Measurements from ENCODE around the gene AFF1. TPM values are rescaled to one million over a fixed set of nuclear protein-coding genes. Genes with fewer than 3 reads are reported as not detected.
"Not testable (repeated sequence)": the region's sequence is repeated elsewhere in the genome, so short reads cannot be mapped to it uniquely, and the experiment has no call there.

The AFF1 gene
- total and polyA plus RNA-seq, 2 experiments from 2014 or later = 9.4 to 13.8 TPM

- H3K9me2 ChIP-seq (ENCODE audit: insufficient read depth) = no peaks in the 10 kb centered on the region; the same call in 1 of the 2 replicates
- peaks cover 59% of the 10 kb centered on the region for H3K79me2 ChIP-seq (ENCODE audit: insufficient read depth)
- no peak overlapping the region for H3K9ac ChIP-seq
- H3K4me1 ChIP-seq (ENCODE audit: insufficient read depth) = peaks cover 44% of the 10 kb centered on the region
- peak overlapping the region; percentile 4; the same call in 1 of the 2 replicates for H3K4me3 ChIP-seq
- H3K36me3 ChIP-seq (ENCODE audit: low read depth) = no peaks in the 10 kb centered on the region
- no peak overlapping the region for H2AFZ ChIP-seq
- H3K4me2 ChIP-seq (ENCODE audit: unreplicated experiment) = peak overlapping the region; percentile 34
- no peak overlapping the region for H3K27ac ChIP-seq
- peaks cover 33% of the 10 kb centered on the region for H3F3A ChIP-seq (ENCODE audit: insufficient read depth)
- WGBS, 2 experiments (ENCODE audit: low coverage in 1 of 2, low lambda C conversion rate in 2 of 2, missing lambda C conversion rate in 2 of 2) = 30 to 35% methylated on average over 5 of the region's 5 CpGs
- no peaks in the 10 kb centered on the region for H3K27me3 ChIP-seq (replicated peaks; ENCODE audit: insufficient read depth)
- in situ Hi-C loops (cut with MboI) = loop anchor here (25.0 kb wide), 1 partner anchor 595 kb away; no protein-coding TSS in a partner anchor
- no peaks in the 10 kb centered on the region for H3K9me3 ChIP-seq (ENCODE audit: low read depth)
- peak; percentile 42 for DNase-seq
- no peaks in the 10 kb centered on the region for H4K20me1 ChIP-seq (ENCODE audit: insufficient read depth)
- TF ChIP-seq EZH2phosphoT487 (IDR thresholded peaks at IDR 0.05; ENCODE audit: insufficient read depth, low read depth) = no peak
- TF ChIP-seq EZH2 (IDR thresholded peaks at IDR 0.05; ENCODE audit: insufficient read depth, poor library complexity, severe bottlenecking) = no peak
Measured at GRCh38 chr4:87081826-87082225, 147.0 kb downstream of the AFF1 start.

- H3K9me3 ChIP-seq (ENCODE audit: low read depth); H4K20me1 ChIP-seq (ENCODE audit: insufficient read depth); H3K9ac ChIP-seq; H3K9me2 ChIP-seq (ENCODE audit: insufficient read depth); H3F3A ChIP-seq (ENCODE audit: insufficient read depth); H3K27me3 ChIP-seq (replicated peaks; ENCODE audit: insufficient read depth); H3K4me3 ChIP-seq; DNase-seq; H2AFZ ChIP-seq; H3K4me2 ChIP-seq (ENCODE audit: unreplicated experiment); H3K36me3 ChIP-seq (ENCODE audit: low read depth); H3K27ac ChIP-seq: not testable (repeated sequence)
- Histone ChIP-seq H3K79me2 (ENCODE audit: insufficient read depth) (peaks cover 38% of the 10 kb centered on the region), H3K4me1 (ENCODE audit: insufficient read depth) (peaks cover 16% of the 10 kb centered on the region)
- in situ Hi-C loops (cut with MboI) = loop anchor here (25.0 kb wide), 1 partner anchor 598 kb away; no protein-coding TSS in a partner anchor
- WGBS, 2 experiments (ENCODE audit: low coverage in 1 of 2, low lambda C conversion rate in 2 of 2, missing lambda C conversion rate in 2 of 2) = 87 to 90% methylated on average over 11 of the region's 11 CpGs
Measured at GRCh38 chr4:87085732-87086131, 150.9 kb downstream of the AFF1 start.

DNA sequence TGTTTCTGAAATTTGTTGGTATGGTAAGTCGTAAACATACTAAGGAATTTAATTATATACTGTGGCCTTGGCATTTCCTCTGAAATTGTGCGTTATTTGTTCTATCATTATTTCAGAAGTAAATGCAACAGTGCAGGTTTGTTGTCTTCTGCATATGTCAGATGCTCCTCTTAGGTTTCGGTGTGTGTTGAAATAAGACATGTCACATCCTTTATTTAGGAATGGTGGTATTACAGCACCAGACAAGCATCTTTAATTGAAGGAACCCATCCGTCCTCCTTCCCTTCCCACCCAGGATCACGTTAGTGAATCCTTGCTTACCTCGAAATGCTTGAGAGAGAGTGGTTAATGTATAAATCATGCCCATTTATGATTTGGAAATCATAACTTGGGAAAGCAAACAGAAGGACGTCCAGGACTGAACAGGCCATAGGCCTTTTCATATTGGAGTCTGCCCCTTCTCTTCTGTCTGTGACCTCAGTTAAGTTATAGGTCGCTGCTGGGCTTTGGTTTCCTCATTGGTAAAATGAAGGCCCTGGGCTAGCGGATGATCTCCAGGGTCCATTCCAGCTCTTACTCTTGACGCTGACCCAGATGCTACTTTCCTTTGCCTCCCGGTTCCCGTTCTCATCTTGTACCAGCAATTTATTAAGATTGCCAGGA, 151.5 kb downstream of the AFF1 start:
- in situ Hi-C loops (cut with MboI) = loop anchor here (25.0 kb wide), 1 partner anchor 599 kb away; no protein-coding TSS in a partner anchor

GRCh38 chr4:87087015-87087414, 152.2 kb downstream of the AFF1 start:
- no peaks in the 10 kb centered on the region; the same call in 1 of the 2 replicates for H3K9me2 ChIP-seq (ENCODE audit: insufficient read depth)
- in situ Hi-C loops (cut with MboI) = loop anchor here (25.0 kb wide), 1 partner anchor 600 kb away; no protein-coding TSS in a partner anchor
- DNase-seq = no peak
- no peak overlapping the region for H3K9ac ChIP-seq
- no peaks in the 10 kb centered on the region for H3K9me3 ChIP-seq (ENCODE audit: low read depth)
- no peak overlapping the region for H2AFZ ChIP-seq
- H3K4me1 ChIP-seq (ENCODE audit: insufficient read depth) = peaks cover 12% of the 10 kb centered on the region
- TF ChIP-seq EZH2phosphoT487 (IDR thresholded peaks at IDR 0.05; ENCODE audit: insufficient read depth, low read depth) (no peak), EZH2 (IDR thresholded peaks at IDR 0.05; ENCODE audit: insufficient read depth, poor library complexity, severe bottlenecking) (no peak)
- no peak overlapping the region for H3K4me2 ChIP-seq (ENCODE audit: unreplicated experiment)
- peaks cover 4% of the 10 kb centered on the region for H3F3A ChIP-seq (ENCODE audit: insufficient read depth)
- H3K27me3 ChIP-seq (replicated peaks; ENCODE audit: insufficient read depth) = no peaks in the 10 kb centered on the region
- H3K4me3 ChIP-seq = no peak overlapping the region
- 0 out of 2 replicates have a peak, but pooled peaks cover 9% of the 10 kb centered on the region for H3K36me3 ChIP-seq (ENCODE audit: low read depth)
- no peak overlapping the region for H3K27ac ChIP-seq
- peaks cover 27% of the 10 kb centered on the region for H3K79me2 ChIP-seq (ENCODE audit: insufficient read depth)
- 90 to 92% methylated on average over 1 of the region's 1 CpG for WGBS, 2 experiments (ENCODE audit: low coverage in 1 of 2, low lambda C conversion rate in 2 of 2, missing lambda C conversion rate in 2 of 2)
- no peaks in the 10 kb centered on the region for H4K20me1 ChIP-seq (ENCODE audit: insufficient read depth)

More for the DNA sequence above, 151.5 kb downstream of the AFF1 start:
- DNase-seq = no peak
- H3K4me1 ChIP-seq (ENCODE audit: insufficient read depth) = peaks cover 16% of the 10 kb centered on the region
- TF ChIP-seq EZH2phosphoT487 (IDR thresholded peaks at IDR 0.05; ENCODE audit: insufficient read depth, low read depth) (no peak), EZH2 (IDR thresholded peaks at IDR 0.05; ENCODE audit: insufficient read depth, poor library complexity, severe bottlenecking) (no peak)
- no peak overlapping the region for H3K27ac ChIP-seq
- 94% methylated on average over 12 of the region's 12 CpGs for WGBS, 2 experiments (ENCODE audit: low coverage in 1 of 2, low lambda C conversion rate in 2 of 2, missing lambda C conversion rate in 2 of 2)
- H3K4me2 ChIP-seq (ENCODE audit: unreplicated experiment) = no peak overlapping the region
- no peak overlapping the region for H2AFZ ChIP-seq
- peaks cover 35% of the 10 kb centered on the region for H3K79me2 ChIP-seq (ENCODE audit: insufficient read depth)
- no peak overlapping the region for H3K4me3 ChIP-seq
- no peaks in the 10 kb centered on the region; the same call in 1 of the 2 replicates for H3K9me2 ChIP-seq (ENCODE audit: insufficient read depth)
- no peaks in the 10 kb centered on the region for H4K20me1 ChIP-seq (ENCODE audit: insufficient read depth)
- H3K9ac ChIP-seq = no peak overlapping the region
- no peaks in the 10 kb centered on the region for H3K9me3 ChIP-seq (ENCODE audit: low read depth)
- no peaks in the 10 kb centered on the region; the same call in 1 of the 2 replicates for H3F3A ChIP-seq (ENCODE audit: insufficient read depth)
- no peaks in the 10 kb centered on the region for H3K27me3 ChIP-seq (replicated peaks; ENCODE audit: insufficient read depth)
- H3K36me3 ChIP-seq (ENCODE audit: low read depth) = 0 out of 2 replicates have a peak, but pooled peaks cover 9% of the 10 kb centered on the region

All from GM23248 (cell line).